LHCN-M2 (cell line): ENCODE measurements around the gene EPB41L5. TPM values are rescaled to one million over a fixed set of nuclear protein-coding genes. Genes with fewer than 3 reads are reported as not detected.

Source experiments
- DNase-seq: peaks from one replicate; pipeline ENCODE4 v3.0.0-alpha.2; 2012; ENCODE audit warnings: low read depth
- total RNA-seq: library from RNA; depleted of rRNA; stranded (reverse); fragments of >200 nt; gene quantifications from 2 replicates; pipeline ENCODE4 v1.2.3, GENCODE V29; 2014; rRNA removed

Gene EPB41L5
- total RNA-seq, 1 experiment from 2014 or later = 13.9 TPM

GRCh38 chr2:120224735-120225548 lies 212.1 kb downstream of the EPB41L5 start:
- DNase-seq = no peak

DNA sequence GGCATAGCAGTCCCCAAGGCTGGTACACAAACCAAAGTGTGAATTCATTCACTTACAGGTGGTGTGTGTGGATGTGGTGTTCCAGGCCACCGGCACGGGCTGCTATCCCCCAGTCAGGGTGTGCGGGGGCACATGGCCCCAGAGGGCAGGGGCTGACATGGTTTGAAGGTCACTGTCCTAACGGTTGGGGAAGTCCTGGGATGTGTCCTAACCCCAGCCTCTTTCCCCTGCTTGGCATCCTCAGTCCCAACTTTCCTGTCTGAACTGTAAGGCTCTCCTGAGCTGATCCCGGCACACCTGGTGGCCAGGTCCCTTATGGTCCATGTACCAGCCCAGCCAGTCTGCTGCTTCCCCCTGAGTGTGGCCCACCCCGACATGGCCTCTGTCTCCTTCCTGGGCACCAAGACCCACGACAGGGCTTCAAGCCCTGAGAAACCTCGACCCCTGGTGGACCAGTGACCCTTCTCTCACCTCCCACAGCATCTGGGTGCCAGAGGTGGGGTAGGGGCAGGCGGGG lies 212.7 kb downstream of the EPB41L5 start:
- DNase-seq = no peak

- DNase-seq = no peak
Observed at GRCh38 chr2:120226316-120226715, 213.4 kb downstream of the EPB41L5 start.

DNA sequence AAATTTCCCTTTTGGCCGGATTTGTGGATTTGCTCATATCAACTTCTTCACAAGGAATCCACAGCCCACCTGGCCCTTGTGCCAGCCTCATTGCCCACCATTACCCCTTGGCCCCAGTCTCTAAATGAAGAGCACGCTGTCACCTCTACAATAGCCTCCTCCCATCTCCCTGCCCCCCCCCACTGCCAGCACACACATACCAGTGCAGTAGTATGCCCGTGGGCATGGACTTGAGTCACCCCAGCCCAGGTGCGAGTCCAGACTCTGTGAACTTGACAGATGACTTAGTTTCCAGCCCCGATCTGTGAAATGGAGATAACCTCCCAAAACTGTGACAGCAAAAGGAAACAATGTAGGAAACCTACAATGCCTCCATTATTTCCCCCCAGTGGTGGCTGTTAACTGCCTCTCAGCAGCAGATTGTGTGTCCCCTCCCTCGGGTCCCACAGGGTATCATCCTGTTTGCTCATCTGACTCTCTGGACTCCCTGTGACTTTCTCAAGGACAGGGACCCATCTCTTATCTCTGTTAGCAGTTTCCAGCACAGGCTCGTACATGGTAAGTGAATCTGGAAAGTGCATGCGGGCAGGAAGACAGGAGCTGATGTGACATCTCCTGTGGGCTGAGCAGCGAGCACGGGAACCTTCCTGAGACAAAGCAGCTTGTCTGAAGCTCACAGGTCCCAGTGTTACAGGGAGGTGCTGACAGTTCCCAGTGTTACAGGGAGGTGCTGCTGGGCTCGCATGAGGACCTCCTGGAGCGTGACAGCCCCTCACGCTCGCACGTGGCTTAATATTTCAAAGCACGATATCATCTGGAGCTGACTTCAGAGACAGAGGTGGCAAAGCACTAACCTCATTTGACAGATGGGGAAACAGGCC lies 214.5 kb downstream of the EPB41L5 start:
- no peak for DNase-seq

- DNase-seq = no peak
Observed at GRCh38 chr2:120228503-120228902, 215.6 kb downstream of the EPB41L5 start.

Other genes starting within 250 kb of the EPB41L5 start
- gene TMEM185B, start 210.3 kb downstream of the EPB41L5 start, total RNA-seq = 39.8 and 41.6 TPM in 2 replicates
- 66.0 and 69.9 TPM in 2 replicates for gene RALB, start 239.8 kb downstream of the EPB41L5 start, total RNA-seq